SK-N-MC (cell line): ENCODE results near the gene SFI1.
"Not testable (repeated sequence)": the region's sequence is repeated elsewhere in the genome, so short reads cannot be mapped to it uniquely, and the experiment has no call there.

Experiments used
- DNase-seq: peaks from one replicate; pipeline ENCODE4 v3.0.0-alpha.2; 2011; ENCODE audit warnings: low read depth, low spot score
- H3K27ac ChIP-seq: fragments of 200-600 bp; sonication (generic); 2 replicates; pipeline ENCODE4 v1.5.1; 2016; ENCODE audit warnings: mixed run types
- H3K36me3 ChIP-seq: fragments of 200-600 bp; sonication (generic); 2 replicates; pipeline ENCODE4 v1.6.1; 2017; ENCODE audit warnings: antibody characterized with exemption, low read length, mixed read lengths; ENCODE audit not compliant: insufficient read depth
- H3K4me3 ChIP-seq: fragments of 200-600 bp; sonication (generic); 2 replicates; pipeline ENCODE4 v1.5.1; 2016
- H3K9ac ChIP-seq: fragments of 200-600 bp; sonication (generic); 2 replicates; pipeline ENCODE4 v1.8.0; 2017; ENCODE audit warnings: mixed run types, mixed read lengths; ENCODE audit not compliant: insufficient read length
- H3K9me3 ChIP-seq: fragments of 200-600 bp; sonication (generic); 2 replicates; pipeline ENCODE4 v1.6.1; 2017; ENCODE audit warnings: low read depth, mild to moderate bottlenecking, antibody characterized with exemption, low read length, moderate library complexity, mixed read lengths
- EZH2 ChIP-seq: fragments of 200-600 bp; sonication (generic); IDR thresholded peaks from one replicate; pipeline ENCODE4 v1.6.1; 2017; ENCODE audit warnings: antibody characterized with exemption
- FOXP2 ChIP-seq: optimal IDR thresholded peaks from 2 replicates; pipeline ENCODE3; 2011; ENCODE audit warnings: mild to moderate bottlenecking, moderate library complexity; ENCODE audit not compliant: insufficient read depth; ENCODE audit errors: extremely low read length, control extremely low read depth
- POLR2AphosphoS5 ChIP-seq: IDR thresholded peaks from 2 replicates; pipeline ENCODE4 v1.6.1; 2012; ENCODE audit warnings: mild to moderate bottlenecking, low read depth, low read length, borderline replicate concordance

Gene SFI1

DNA sequence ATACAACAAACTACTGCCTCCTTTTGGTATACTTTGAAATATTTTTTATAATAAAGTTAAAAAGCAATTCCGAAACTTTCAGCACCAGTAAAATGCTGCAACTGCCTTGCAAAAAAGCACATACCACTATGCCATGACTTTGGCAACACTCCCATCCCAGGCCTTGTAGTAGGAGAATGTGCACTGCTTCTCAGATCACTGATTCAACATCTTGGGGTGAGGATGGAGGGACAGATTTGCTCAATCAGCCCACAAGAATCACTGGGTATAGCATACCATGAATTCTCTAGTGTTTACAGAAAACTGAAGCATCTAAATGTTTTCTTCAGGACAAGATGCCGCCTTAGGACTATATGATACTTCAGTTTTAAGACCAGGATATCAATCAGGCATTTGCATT lies 21.6 kb upstream of the SFI1 start:
- H3K27ac ChIP-seq = no peak overlapping the region
- no peak for TF ChIP-seq EZH2
- TF ChIP-seq FOXP2 = no peak
- no peak for TF ChIP-seq POLR2AphosphoS5
- no peak overlapping the region for H3K9ac ChIP-seq
- H3K36me3 ChIP-seq = peaks cover 69% of the 10 kb centered on the region
- no peak for DNase-seq
- no peaks in the 10 kb centered on the region for H3K9me3 ChIP-seq
- H3K4me3 ChIP-seq = no peak overlapping the region

DNA sequence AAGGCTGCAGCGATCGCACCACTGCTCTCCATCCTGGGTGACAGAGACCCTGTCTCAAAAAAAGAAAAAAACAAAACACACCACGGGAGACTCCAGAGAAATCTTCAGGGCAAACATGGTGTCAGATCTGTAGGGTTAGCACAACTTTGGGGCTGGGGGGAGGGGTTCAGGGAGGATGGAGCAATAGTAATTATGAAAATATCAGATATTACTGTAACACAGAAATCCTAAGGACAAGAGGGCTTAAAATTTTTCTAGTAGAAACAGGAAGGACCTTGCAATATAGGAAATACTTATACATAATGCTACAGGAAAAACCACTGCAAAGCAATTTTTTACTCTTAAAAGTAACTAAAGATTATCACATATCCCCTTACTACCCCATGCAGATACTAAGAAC lies 20.5 kb upstream of the SFI1 start:
- no peak for TF ChIP-seq POLR2AphosphoS5
- no peak for TF ChIP-seq FOXP2
- no peak for TF ChIP-seq EZH2
- no peaks in the 10 kb centered on the region for H3K9me3 ChIP-seq
- DNase-seq = no peak
- peaks cover 73% of the 10 kb centered on the region for H3K36me3 ChIP-seq
- no peak overlapping the region for H3K27ac ChIP-seq
- H3K4me3 ChIP-seq = no peak overlapping the region
- no peak overlapping the region for H3K9ac ChIP-seq

DNA sequence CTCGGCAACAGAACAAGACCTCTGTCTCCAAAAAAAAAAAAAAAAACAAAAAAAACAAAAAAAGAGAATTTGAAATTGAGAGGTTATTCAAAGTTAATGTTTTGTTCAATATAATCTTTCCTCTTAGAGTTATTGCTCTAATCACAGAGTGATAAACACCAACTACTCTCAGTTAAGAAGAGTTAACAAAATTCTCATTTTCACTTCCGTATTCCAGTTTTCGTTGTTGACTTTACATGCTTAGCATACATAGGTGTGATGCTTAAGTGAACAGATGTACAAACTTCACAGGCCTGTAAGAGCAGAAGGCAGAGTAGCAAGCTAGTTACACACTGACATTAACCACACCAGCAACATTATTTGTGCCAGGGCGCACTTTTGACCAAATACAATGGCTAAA lies 19.0 kb upstream of the SFI1 start:
- Histone ChIP-seq H3K36me3 (peaks cover 76% of the 10 kb centered on the region), H3K4me3 (no peak overlapping the region), H3K27ac (no peak overlapping the region), H3K9me3 (no peaks in the 10 kb centered on the region), H3K9ac (no peak overlapping the region)
- TF ChIP-seq EZH2 (no peak), POLR2AphosphoS5 (no peak)
- DNase-seq = no peak

DNA sequence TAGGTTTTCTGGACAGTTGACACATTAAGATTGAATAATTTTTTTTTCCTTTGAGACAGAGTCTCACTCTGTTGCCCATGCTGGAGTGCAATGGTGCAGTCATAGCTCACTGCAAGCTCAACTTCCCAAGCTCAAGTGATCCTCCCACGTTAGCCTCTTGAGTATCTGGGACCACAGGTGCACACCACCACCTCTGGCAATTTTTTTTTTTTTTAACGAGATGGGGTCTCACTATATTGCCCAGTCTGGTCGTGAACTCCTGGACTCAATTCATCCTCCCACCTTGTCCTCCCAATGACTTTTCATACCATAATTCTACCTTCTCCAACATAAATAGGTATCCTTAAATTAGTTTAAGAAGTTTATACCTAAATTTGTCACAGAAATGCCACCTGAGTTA lies 15.2 kb upstream of the SFI1 start:
- Histone ChIP-seq H3K9me3 (no peaks in the 10 kb centered on the region), H3K4me3 (no peak overlapping the region), H3K9ac (no peak overlapping the region), H3K36me3 (peaks cover 81% of the 10 kb centered on the region), H3K27ac (no peak overlapping the region)
- TF ChIP-seq FOXP2 = no peak
- no peak for TF ChIP-seq EZH2
- TF ChIP-seq POLR2AphosphoS5 = no peak
- no peak for DNase-seq

DNA sequence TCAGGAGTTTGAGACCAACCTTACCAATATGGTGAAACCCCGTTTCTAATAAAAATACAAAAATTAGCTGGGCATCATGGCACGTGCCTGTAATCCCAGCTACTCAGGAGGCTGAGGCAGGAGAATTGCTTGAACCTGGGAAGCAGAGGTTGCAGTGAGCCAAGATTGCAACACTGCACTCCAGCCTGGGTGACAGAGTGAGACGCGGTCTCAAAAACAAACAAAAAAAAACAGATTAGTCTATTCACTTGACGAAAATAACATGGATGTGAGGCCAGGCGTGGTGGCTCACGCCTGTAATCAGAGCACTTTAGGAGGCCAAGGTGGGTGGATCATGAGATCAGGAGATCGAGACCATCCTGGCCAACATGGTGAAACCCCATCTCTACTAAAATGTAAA lies 13.9 kb upstream of the SFI1 start:
- not testable (repeated sequence) for H3K9me3 ChIP-seq, H3K9ac ChIP-seq, H3K4me3 ChIP-seq, DNase-seq, H3K27ac ChIP-seq
- peaks cover 84% of the 10 kb centered on the region for H3K36me3 ChIP-seq

DNA sequence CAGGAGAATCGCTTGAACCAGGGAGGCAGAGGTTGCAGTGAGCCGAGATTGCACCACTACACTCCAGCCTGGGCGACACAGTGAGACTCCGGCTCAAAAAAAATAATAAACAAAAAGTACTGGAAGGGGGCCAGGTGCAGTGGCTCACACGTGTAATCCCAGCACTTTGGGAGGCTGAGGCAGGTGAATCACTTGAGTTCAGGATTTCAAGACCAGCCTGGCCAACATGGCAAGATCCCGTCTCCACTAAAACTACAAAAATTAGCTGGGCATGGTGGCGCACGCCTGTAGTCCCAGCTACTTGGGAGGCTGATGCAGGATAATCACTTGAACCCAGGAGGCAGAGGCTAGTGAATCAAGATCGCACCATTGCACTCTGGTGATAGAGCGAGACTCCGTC lies 10.0 kb upstream of the SFI1 start:
- H3K4me3 ChIP-seq, H3K27ac ChIP-seq, H3K9ac ChIP-seq, H3K9me3 ChIP-seq, DNase-seq: not testable (repeated sequence)
- peaks cover 61% of the 10 kb centered on the region for H3K36me3 ChIP-seq

DNA sequence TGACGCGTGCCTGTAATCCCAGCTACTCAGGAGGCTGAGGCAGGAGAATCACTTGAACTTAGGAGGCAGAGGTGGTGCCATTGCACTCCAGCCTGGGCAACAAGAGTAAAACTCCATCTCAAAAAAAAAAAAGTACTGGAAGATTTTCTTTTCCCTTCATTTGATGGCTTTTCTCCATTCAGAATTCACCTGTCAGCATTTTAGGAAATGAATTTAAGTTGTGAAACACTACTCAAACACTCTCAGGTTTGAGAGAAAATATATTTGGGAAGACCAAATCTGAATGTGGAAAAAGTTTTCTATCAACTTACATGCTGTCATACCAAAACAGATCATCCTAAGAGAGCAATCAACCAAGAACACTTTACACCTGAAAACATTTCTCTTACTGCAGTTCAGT lies 9.4 kb upstream of the SFI1 start:
- H3K9me3 ChIP-seq = no peaks in the 10 kb centered on the region
- H3K36me3 ChIP-seq = peaks cover 55% of the 10 kb centered on the region
- H3K9ac ChIP-seq = no peak overlapping the region
- H3K27ac ChIP-seq = no peak overlapping the region
- no peak overlapping the region for H3K4me3 ChIP-seq
- TF ChIP-seq FOXP2 (no peak), EZH2 (no peak), POLR2AphosphoS5 (no peak)
- no peak for DNase-seq

DNA sequence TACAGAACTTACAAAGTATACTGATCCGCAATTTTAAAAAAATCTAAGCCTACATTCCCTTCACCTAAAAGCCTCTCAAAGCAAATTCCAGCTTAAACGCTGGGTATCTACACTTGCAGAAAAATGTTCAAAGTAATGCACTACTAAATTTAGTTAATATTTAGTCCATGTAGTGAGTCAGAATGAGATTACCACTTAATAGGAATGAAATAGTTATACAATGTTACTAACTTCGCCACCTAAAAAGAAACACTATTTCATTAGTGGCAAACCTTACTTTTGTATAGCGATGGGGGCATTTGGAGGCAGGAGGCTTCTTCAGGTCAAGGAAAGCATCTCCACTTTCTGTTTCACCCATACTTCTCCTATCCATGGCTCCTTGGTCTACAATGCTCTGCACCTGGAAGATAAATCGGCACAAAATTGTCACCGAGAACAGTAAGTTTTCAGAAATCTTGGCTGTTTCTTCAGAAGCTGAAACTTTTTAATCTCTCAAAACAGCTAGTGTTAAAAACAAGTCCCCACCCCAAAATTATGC lies 7.9 kb upstream of the SFI1 start:
- peak overlapping the region; percentile 100 for H3K4me3 ChIP-seq
- DNase-seq = no peak

DNA sequence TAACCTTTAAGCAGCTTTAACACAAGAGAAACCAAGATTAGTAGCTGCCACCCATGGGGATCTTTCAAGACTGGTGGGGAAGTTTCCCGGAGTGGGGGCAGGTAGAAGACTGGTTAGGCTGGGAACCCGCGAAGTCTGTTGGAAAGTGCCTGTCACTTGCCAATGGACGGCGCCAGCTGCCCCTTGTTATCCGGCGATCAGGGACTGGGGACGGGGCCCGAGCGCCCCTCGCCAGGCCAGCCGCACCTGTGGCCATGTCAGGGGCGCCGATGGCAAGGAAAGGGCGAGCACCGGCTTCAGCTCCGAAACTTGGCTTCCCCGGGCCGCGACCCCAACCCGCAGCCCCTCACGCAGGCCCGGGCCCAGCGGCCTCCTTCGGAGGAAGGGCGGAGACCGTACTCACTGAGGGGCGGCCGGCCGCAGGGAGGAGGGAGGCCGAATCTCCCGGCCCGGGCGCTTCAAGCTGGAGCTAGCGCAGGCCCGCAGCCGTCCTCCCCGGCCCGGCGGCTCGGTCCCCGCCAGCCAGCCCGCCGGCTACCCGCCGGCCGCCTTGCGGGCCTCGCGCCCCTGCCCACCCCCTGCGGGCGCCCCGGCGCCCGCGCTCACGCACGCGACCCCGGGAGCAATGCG lies 7.2 kb upstream of the SFI1 start:
- H3K4me3 ChIP-seq = peak overlapping the region; percentile 100
- peak overlapping the region; percentile 91 for H3K9ac ChIP-seq
- no peak overlapping the region for H3K27ac ChIP-seq
- DNase-seq = no peak
- peaks cover 37% of the 10 kb centered on the region for H3K36me3 ChIP-seq
- H3K9me3 ChIP-seq = no peaks in the 10 kb centered on the region
- TF ChIP-seq FOXP2 = no peak
- TF ChIP-seq POLR2AphosphoS5 = no peak
- TF ChIP-seq EZH2 = no peak

More for the DNA sequence above, 7.9 kb upstream of the SFI1 start:
- Histone ChIP-seq H3K27ac (no peak overlapping the region), H3K36me3 (peaks cover 44% of the 10 kb centered on the region), H3K9me3 (no peaks in the 10 kb centered on the region), H3K9ac (peak overlapping the region; percentile 91)
- no peak for TF ChIP-seq FOXP2
